Lower leg skin (tissue), 3 donors: Measurements from ENCODE around the gene DIP2C.

Experiments used
- POLR2A ChIP-seq, 2 donors: fragments of 450-650 bp; IDR thresholded peaks; one replicate each; pipeline ENCODE4 v1.6.1; 2016 to 2017; ENCODE audit warnings: antibody characterized with exemption in 2 of 2, mild to moderate bottlenecking in 1 of 2, moderate library complexity in 1 of 2
- TF ChIP-seq, protein P1 (sequence below), 3 donors: fragments of 450-650 bp; IDR thresholded peaks; one replicate each; pipeline ENCODE4 v1.5.1; 2016; ENCODE audit warnings: antibody characterized with exemption in 3 of 3, mild to moderate bottlenecking in 3 of 3, moderate library complexity in 2 of 3

DNA sequence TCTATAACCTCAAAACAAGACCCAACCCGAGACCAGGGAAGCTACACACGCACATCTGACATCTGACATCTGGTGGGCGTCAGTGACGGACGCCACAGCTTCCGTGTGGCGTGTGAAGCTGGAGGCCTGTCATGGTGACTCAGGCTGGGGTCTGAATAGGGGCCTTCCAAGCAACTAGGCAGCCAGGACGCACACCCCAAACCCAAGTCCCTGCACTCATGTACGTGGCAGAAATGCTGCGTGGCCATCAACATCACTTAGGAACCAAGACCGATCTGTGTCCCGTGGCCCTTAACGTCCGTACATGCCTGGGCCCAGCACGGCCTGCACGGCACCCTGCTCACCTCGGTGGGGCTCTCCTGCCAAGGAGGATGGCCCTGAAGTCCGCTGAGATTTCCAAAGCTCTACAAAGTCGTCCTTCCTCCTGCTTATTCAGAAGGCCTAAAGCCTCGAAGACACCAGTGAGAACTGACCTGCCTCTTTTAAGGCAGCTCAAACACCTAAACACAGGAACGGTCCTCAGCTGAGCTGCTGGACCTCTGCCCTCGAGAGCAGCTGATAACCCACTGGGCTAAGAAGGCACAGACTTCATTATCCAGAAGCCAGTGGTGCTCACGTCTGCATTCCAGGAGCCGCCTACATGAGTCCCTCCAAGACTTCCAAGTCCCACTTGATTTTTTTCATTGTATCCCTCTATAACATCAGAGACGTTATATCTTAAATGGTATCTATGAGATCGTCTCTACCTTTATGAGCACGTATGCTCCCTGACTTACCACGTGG, 82.5 kb downstream of the DIP2C start:
- TF ChIP-seq, protein P1, sequence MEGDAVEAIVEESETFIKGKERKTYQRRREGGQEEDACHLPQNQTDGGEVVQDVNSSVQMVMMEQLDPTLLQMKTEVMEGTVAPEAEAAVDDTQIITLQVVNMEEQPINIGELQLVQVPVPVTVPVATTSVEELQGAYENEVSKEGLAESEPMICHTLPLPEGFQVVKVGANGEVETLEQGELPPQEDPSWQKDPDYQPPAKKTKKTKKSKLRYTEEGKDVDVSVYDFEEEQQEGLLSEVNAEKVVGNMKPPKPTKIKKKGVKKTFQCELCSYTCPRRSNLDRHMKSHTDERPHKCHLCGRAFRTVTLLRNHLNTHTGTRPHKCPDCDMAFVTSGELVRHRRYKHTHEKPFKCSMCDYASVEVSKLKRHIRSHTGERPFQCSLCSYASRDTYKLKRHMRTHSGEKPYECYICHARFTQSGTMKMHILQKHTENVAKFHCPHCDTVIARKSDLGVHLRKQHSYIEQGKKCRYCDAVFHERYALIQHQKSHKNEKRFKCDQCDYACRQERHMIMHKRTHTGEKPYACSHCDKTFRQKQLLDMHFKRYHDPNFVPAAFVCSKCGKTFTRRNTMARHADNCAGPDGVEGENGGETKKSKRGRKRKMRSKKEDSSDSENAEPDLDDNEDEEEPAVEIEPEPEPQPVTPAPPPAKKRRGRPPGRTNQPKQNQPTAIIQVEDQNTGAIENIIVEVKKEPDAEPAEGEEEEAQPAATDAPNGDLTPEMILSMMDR (IDR thresholded peaks at IDR 0.05) = no peak
- TF ChIP-seq POLR2A (IDR thresholded peaks at IDR 0.05) = no peak
